IMR-90 (cell line): Measurements from ENCODE around the gene SURF4. TPM values are rescaled to one million over a fixed set of nuclear protein-coding genes. Genes with fewer than 3 reads are reported as not detected.

ENCODE experiments used
- ATAC-seq: fragments of 200-7000 bp; cut with Tn5 transposase; 2 replicates; pipeline ENCODE4 v1.9.1; 2020; ENCODE audit warnings: low read depth, mild to moderate bottlenecking, moderate library complexity
- BruUV-seq: library from RNA; stranded (reverse); fragments of 400-500 nt; replicated peaks from 2 replicates; lab custom pipeline; 2021; lab: Mats Ljungman, UMichigan
- CTCF ChIA-PET: fragments of 300-600 bp; formaldehyde crosslinking; extraction: SDS; loops from one replicate; lab custom pipeline; 2021; ENCODE audit warnings: antibody characterized with exemption; lab: Yijun Ruan, JAX
- POLR2A ChIA-PET: fragments of 300-600 bp; sonication (Branson Sonifier 250); formaldehyde crosslinking; loops from one replicate; lab custom pipeline; 2022; ENCODE audit warnings: antibody characterized with exemption; ENCODE audit not compliant: unreplicated experiment; lab: Charles Lee
- DNase-seq: peaks from one replicate; pipeline ENCODE4 v3.0.0; 2013
- H2AFZ ChIP-seq: replicated peaks from 2 replicates; pipeline ENCODE3; 2013; ENCODE audit warnings: low read length, mild to moderate bottlenecking; ENCODE audit not compliant: poor library complexity
- H2AK5ac ChIP-seq: 2 replicates; pipeline ENCODE4 v1.6.1; 2013; ENCODE audit warnings: low read depth, low read length, inconsistent platforms
- H2AK9ac ChIP-seq: replicated peaks from 2 replicates; pipeline ENCODE3; 2013; ENCODE audit warnings: mild to moderate bottlenecking, low read depth, low read length, moderate library complexity; ENCODE audit not compliant: poor library complexity
- H2BK120ac ChIP-seq: 2 replicates; pipeline ENCODE4 v1.6.1; 2013; ENCODE audit warnings: low read depth, low read length, inconsistent platforms
- H2BK15ac ChIP-seq: 3 replicates; pipeline ENCODE4 v1.6.1; 2013; ENCODE audit warnings: low read depth, low read length, inconsistent platforms
- H2BK20ac ChIP-seq: 2 replicates; pipeline ENCODE4 v1.6.1; 2013; ENCODE audit warnings: low read depth, mild to moderate bottlenecking, inconsistent platforms, low read length, moderate library complexity
- H2BK5ac ChIP-seq: 2 replicates; pipeline ENCODE4 v1.6.1; 2013; ENCODE audit warnings: mild to moderate bottlenecking, low read depth, low read length, inconsistent platforms; ENCODE audit not compliant: poor library complexity, severe bottlenecking
- H3K14ac ChIP-seq: replicated peaks from 2 replicates; pipeline ENCODE4 v1.6.1; 2013; ENCODE audit warnings: low read depth, low read length, inconsistent platforms
- H3K18ac ChIP-seq: 2 replicates; pipeline ENCODE4 v1.6.1; 2013; ENCODE audit warnings: low read depth, low read length, control low read depth
- H3K23ac ChIP-seq: 2 replicates; pipeline ENCODE4 v1.6.1; 2013; ENCODE audit warnings: low read depth, low read length, inconsistent platforms
- H3K27ac ChIP-seq: 2 replicates; pipeline ENCODE4 v1.5.1; 2013; ENCODE audit warnings: mild to moderate bottlenecking, control low read depth, low read length; ENCODE audit not compliant: insufficient read depth
- H3K27me3 ChIP-seq: 2 replicates; pipeline ENCODE4 v1.6.1; 2013; ENCODE audit warnings: low read length; ENCODE audit not compliant: control insufficient read depth, insufficient read depth
- H3K36me3 ChIP-seq: 2 replicates; pipeline ENCODE4 v1.6.1; 2013; ENCODE audit warnings: low read length, mixed read lengths; ENCODE audit not compliant: control insufficient read depth, insufficient read depth
- H3K4ac ChIP-seq: 2 replicates; pipeline ENCODE4 v1.6.1; 2013; ENCODE audit warnings: low read depth, low read length, inconsistent platforms
- H3K4me1 ChIP-seq: 2 replicates; pipeline ENCODE4 v1.6.1; 2013; ENCODE audit warnings: low read length, mixed read lengths; ENCODE audit not compliant: control insufficient read depth, insufficient read depth
- H3K4me2 ChIP-seq: 2 replicates; pipeline ENCODE4 v1.6.1; 2013; ENCODE audit warnings: low read depth, mild to moderate bottlenecking, control low read depth, low read length, moderate library complexity
- H3K4me3 ChIP-seq: 2 replicates; pipeline ENCODE4 v1.5.1; 2013; ENCODE audit warnings: low read depth, mild to moderate bottlenecking, control low read depth, low read length, moderate library complexity; ENCODE audit not compliant: insufficient read depth
- H3K56ac ChIP-seq: 2 replicates; pipeline ENCODE4 v1.6.1; 2013; ENCODE audit warnings: low read length, inconsistent platforms; ENCODE audit not compliant: insufficient read depth; ENCODE audit errors: extremely low read depth
- H3K79me1 ChIP-seq, 2 experiments: 2 replicates each; pipeline ENCODE4 v1.6.1; 2013; ENCODE audit warnings: low read length in 2 of 2, inconsistent platforms in 1 of 2, low read depth in 1 of 2
- H3K9ac ChIP-seq: 2 replicates; pipeline ENCODE4 v1.6.1; 2013; ENCODE audit warnings: low read depth, low read length, control low read depth
- H3K9me1 ChIP-seq: 2 replicates; pipeline ENCODE4 v1.6.1; 2013; ENCODE audit warnings: low read length, inconsistent platforms; ENCODE audit not compliant: insufficient read depth
- H3K9me3 ChIP-seq: 2 replicates; pipeline ENCODE4 v1.6.1; 2013; ENCODE audit warnings: low read length; ENCODE audit not compliant: control insufficient read depth, insufficient read depth
- H4K20me1 ChIP-seq: 2 replicates; pipeline ENCODE4 v1.6.1; 2013; ENCODE audit warnings: low read length, inconsistent platforms; ENCODE audit not compliant: insufficient read depth
- H4K5ac ChIP-seq: 2 replicates; pipeline ENCODE4 v1.6.1; 2013; ENCODE audit warnings: mild to moderate bottlenecking, low read depth, low read length, control low read depth
- H4K8ac ChIP-seq, 2 experiments: 2 replicates each; pipeline ENCODE4 v1.6.1; 2013; ENCODE audit warnings: low read depth in 2 of 2, low read length in 2 of 2, control low read depth in 1 of 2, inconsistent platforms in 1 of 2
- H4K91ac ChIP-seq: 2 replicates; pipeline ENCODE4 v1.6.1; 2013; ENCODE audit warnings: low read depth, low read length, inconsistent platforms; ENCODE audit not compliant: insufficient read depth
- BHLHE40 ChIP-seq: fragments of 150-350 bp; IDR thresholded peaks from 2 replicates; pipeline ENCODE4 v1.6.1; 2016; ENCODE audit warnings: mild to moderate bottlenecking, low read depth, low read length
- CEBPB ChIP-seq: IDR thresholded peaks from 2 replicates; pipeline ENCODE4 v1.6.1; 2012; ENCODE audit warnings: low read depth, low read length, improper control_type of control experiment
- CHD1 ChIP-seq: IDR thresholded peaks from 2 replicates; pipeline ENCODE4 v1.6.1; 2012; ENCODE audit warnings: low read depth, low read length, improper control_type of control experiment
- FOS ChIP-seq: fragments of 150-350 bp; IDR thresholded peaks from 2 replicates; pipeline ENCODE4 v1.6.1; 2016; ENCODE audit warnings: low read depth, low read length
- MAFK ChIP-seq: IDR thresholded peaks from 2 replicates; pipeline ENCODE4 v1.6.1; 2012; ENCODE audit warnings: low read depth, low read length, improper control_type of control experiment
- MAZ ChIP-seq: IDR thresholded peaks from 2 replicates; pipeline ENCODE4 v1.6.1; 2012; ENCODE audit warnings: low read depth, mild to moderate bottlenecking, low read length, improper control_type of control experiment, moderate library complexity, borderline replicate concordance
- MXI1 ChIP-seq: IDR thresholded peaks from 2 replicates; pipeline ENCODE4 v1.6.1; 2012; ENCODE audit warnings: low read depth, mild to moderate bottlenecking, low read length, moderate library complexity, borderline replicate concordance
- NFE2L2 ChIP-seq: fragments of 150-350 bp; IDR thresholded peaks from 2 replicates; pipeline ENCODE4 v1.6.1; 2016; ENCODE audit warnings: low read depth, mild to moderate bottlenecking, low read length
- POLR2A ChIP-seq: IDR thresholded peaks from 2 replicates; pipeline ENCODE4 v1.6.1; 2012; ENCODE audit warnings: mild to moderate bottlenecking, low read depth, low read length
- RAD21 ChIP-seq: IDR thresholded peaks from 2 replicates; pipeline ENCODE4 v1.6.1; 2012; ENCODE audit warnings: low read length, improper control_type of control experiment
- RCOR1 ChIP-seq: IDR thresholded peaks from 2 replicates; pipeline ENCODE4 v1.6.1; 2012; ENCODE audit warnings: mild to moderate bottlenecking, low read length, improper control_type of control experiment; ENCODE audit not compliant: insufficient replicate concordance
- RFX5 ChIP-seq: IDR thresholded peaks from 2 replicates; pipeline ENCODE4 v1.8.0; 2012; ENCODE audit warnings: low read depth, mild to moderate bottlenecking, low read length, moderate library complexity
- SMC3 ChIP-seq: fragments of 150-350 bp; IDR thresholded peaks from 2 replicates; pipeline ENCODE4 v1.6.1; 2016; ENCODE audit warnings: low read depth, mild to moderate bottlenecking, antibody characterized with exemption, low read length, moderate library complexity
- WGBS, 2 experiments: methylation state at CpG; one replicate each; pipeline versions ENCODE4 v1.1.5 to v1.1.7; 2013; ENCODE audit warnings: missing lambda C conversion rate in 2 of 2; ENCODE audit not compliant: insufficient read length in 1 of 2; ENCODE audit errors: extremely low coverage in 2 of 2; 5-methylcytosine and 5-hydroxymethylcytosine counted together
- dilution Hi-C: fragments of 300-500 bp; cut with HindIII; formaldehyde crosslinking; loops from one replicate; pipeline ENCODE4 v1.14.3; 2018; ENCODE audit warnings: low sequenced_read_pairs; ENCODE audit not compliant: unreplicated experiment
- in situ Hi-C: fragments of 300-500 bp; cut with MboI; formaldehyde crosslinking; loops from 3 replicates; pipeline ENCODE4 v1.14.3; 2019; ENCODE audit warnings: low sequenced_read_pairs, inconsistent platforms, mixed read lengths
- intact Hi-C: fragments of 100-400 bp; cut with micrococcal nuclease; formaldehyde crosslinking; loops from 2 replicates; pipeline ENCODE4 v1.10.0; 2022
- polyA plus RNA-seq, 3 experiments: library from polyadenylated mRNA; depleted of rRNA; stranded (reverse); fragments of >200 nt; gene quantifications; 2 replicates each; pipeline ENCODE4 v1.2.3, GENCODE V29; 2012; ENCODE audit warnings: low replicate concordance in 1 of 3
- total RNA-seq: library from RNA; depleted of rRNA; stranded (reverse); fragments of >200 nt; gene quantifications from 2 replicates; pipeline ENCODE4 v1.2.3, GENCODE V29; 2012
- TF ChIP-seq, protein P1 (sequence below): fragments of 150-350 bp; IDR thresholded peaks from 2 replicates; pipeline ENCODE4 v1.6.1; 2016; ENCODE audit warnings: low read depth, mild to moderate bottlenecking, low read length, moderate library complexity, borderline replicate concordance
- TF ChIP-seq, protein P2 (sequence below): conservative IDR thresholded peaks from 2 replicates; pipeline ENCODE4 v1.5.1; 2012; ENCODE audit warnings: mild to moderate bottlenecking, low read depth, low read length, improper control_type of control experiment
- TF ChIP-seq, protein P3 (sequence below): fragments of 150-350 bp; IDR thresholded peaks from 2 replicates; pipeline ENCODE4 v1.6.1; 2017; ENCODE audit warnings: mild to moderate bottlenecking, antibody characterized with exemption, low read length, low read depth

The SURF4 gene
- total and polyA plus RNA-seq, 2 of the 4 experiments (the other 2 are of a cell fraction), result 307 to 532 TPM

DNA sequence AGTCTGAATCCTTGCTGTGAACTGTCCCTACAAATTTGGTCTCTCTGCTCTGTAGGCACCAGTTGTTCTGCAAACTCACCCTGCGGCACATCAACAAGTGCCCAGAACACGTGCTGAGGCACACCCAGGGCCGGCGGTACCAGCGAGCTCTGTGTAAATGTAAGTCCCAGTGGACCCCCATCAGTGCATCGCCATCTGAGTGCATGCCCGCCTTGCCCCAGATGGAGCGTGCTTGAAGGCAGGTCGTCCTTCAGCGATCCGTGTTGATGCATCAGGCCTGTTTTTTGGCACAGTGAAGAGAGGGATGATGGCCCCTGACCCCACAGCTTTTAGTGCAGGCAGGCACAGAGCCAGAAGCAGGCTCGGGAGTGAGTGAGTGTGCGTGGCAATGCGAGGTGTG lies 18.2 kb downstream of the SURF4 start:
- Histone ChIP-seq H4K5ac (no peak overlapping the region), H2AK5ac (no peak overlapping the region), H4K8ac (no peak overlapping the region), H3K4me1 (peaks cover 10% of the 10 kb centered on the region; the same call in 1 of the 2 replicates), H4K91ac (no peak overlapping the region), H3K9me1 (no peaks in the 10 kb centered on the region; the same call in 1 of the 2 replicates), H2BK5ac (no peak overlapping the region), H3K56ac (no peak overlapping the region), H3K79me1 (peaks cover 31 to 78% of the 10 kb centered on the region in 2 experiments), H2AK9ac (peak overlapping the region; percentile 47), H3K4ac (no peak overlapping the region), H2BK15ac (no peak overlapping the region), H3K23ac (no peak overlapping the region), H3K4me3 (no peak overlapping the region), H3K4me2 (no peak overlapping the region; the same call in 1 of the 2 replicates), H2BK120ac (no peak overlapping the region), H3K27ac (no peak overlapping the region), H3K36me3 (peaks cover 42% of the 10 kb centered on the region), H4K20me1 (peaks cover 51% of the 10 kb centered on the region), H3K9me3 (no peaks in the 10 kb centered on the region), H2AFZ (no peak overlapping the region), H2BK20ac (no peak overlapping the region), H3K18ac (no peak overlapping the region), H3K27me3 (no peaks in the 10 kb centered on the region), H3K9ac (no peak overlapping the region), H3K14ac (no peak overlapping the region)
- dilution Hi-C loops (no loop called here), in situ Hi-C loops (no loop called here), intact Hi-C loops (loop anchor here (2.0 kb wide), 1 partner anchor 129 kb away; no protein-coding TSS in a partner anchor)
- no peak for ATAC-seq
- TF ChIP-seq, protein P1, sequence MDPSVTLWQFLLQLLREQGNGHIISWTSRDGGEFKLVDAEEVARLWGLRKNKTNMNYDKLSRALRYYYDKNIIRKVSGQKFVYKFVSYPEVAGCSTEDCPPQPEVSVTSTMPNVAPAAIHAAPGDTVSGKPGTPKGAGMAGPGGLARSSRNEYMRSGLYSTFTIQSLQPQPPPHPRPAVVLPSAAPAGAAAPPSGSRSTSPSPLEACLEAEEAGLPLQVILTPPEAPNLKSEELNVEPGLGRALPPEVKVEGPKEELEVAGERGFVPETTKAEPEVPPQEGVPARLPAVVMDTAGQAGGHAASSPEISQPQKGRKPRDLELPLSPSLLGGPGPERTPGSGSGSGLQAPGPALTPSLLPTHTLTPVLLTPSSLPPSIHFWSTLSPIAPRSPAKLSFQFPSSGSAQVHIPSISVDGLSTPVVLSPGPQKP, result no peak
- no peak for TF ChIP-seq CEBPB
- TF ChIP-seq MXI1, result no peak
- TF ChIP-seq, protein P2, sequence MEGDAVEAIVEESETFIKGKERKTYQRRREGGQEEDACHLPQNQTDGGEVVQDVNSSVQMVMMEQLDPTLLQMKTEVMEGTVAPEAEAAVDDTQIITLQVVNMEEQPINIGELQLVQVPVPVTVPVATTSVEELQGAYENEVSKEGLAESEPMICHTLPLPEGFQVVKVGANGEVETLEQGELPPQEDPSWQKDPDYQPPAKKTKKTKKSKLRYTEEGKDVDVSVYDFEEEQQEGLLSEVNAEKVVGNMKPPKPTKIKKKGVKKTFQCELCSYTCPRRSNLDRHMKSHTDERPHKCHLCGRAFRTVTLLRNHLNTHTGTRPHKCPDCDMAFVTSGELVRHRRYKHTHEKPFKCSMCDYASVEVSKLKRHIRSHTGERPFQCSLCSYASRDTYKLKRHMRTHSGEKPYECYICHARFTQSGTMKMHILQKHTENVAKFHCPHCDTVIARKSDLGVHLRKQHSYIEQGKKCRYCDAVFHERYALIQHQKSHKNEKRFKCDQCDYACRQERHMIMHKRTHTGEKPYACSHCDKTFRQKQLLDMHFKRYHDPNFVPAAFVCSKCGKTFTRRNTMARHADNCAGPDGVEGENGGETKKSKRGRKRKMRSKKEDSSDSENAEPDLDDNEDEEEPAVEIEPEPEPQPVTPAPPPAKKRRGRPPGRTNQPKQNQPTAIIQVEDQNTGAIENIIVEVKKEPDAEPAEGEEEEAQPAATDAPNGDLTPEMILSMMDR, result no peak
- TF ChIP-seq BHLHE40, result no peak
- no peak for TF ChIP-seq MAZ
- TF ChIP-seq, protein P3, sequence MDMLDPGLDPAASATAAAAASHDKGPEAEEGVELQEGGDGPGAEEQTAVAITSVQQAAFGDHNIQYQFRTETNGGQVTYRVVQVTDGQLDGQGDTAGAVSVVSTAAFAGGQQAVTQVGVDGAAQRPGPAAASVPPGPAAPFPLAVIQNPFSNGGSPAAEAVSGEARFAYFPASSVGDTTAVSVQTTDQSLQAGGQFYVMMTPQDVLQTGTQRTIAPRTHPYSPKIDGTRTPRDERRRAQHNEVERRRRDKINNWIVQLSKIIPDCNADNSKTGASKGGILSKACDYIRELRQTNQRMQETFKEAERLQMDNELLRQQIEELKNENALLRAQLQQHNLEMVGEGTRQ, result no peak
- no peak for TF ChIP-seq SMC3
- no peak for TF ChIP-seq CHD1
- TF ChIP-seq RFX5, result no peak
- TF ChIP-seq POLR2A, result no peak
- TF ChIP-seq FOS, result no peak
- no peak for TF ChIP-seq NFE2L2
- TF ChIP-seq MAFK, result no peak
- no peak for TF ChIP-seq RCOR1
- TF ChIP-seq RAD21, result no peak
- ChIA-PET POLR2A (interaction anchor here (1.1 kb wide), 1 partner anchor 10 kb away, joined by 6 read pairs; the partner anchor contains the start of genes MED22 and RPL7A), CTCF (no interaction called here)
- no TSS peak for BruUV-seq
- no peak for DNase-seq
- 40% methylated on average over 6 of the region's 14 CpGs; no CpG with 5 or more reads in 1 of the 2 experiments for WGBS, 2 experiments
